K562 (cell line): ENCODE measurements around the gene CLEC10A. TPM values are rescaled to one million over a fixed set of nuclear protein-coding genes. Genes with fewer than 3 reads are reported as not detected.

Source experiments
- ATAC-seq: fragments of 200-7000 bp; cut with Tn5 transposase; 3 replicates; pipeline ENCODE4 v1.9.1; 2020; ENCODE audit warnings: moderate library complexity
- BruUV-seq: library from RNA; stranded (reverse); fragments of 400-500 nt; replicated peaks from 2 replicates; lab custom pipeline; 2021; lab: Mats Ljungman, UMichigan
- CTCF ChIA-PET: fragments of 300-600 bp; formaldehyde crosslinking; extraction: SDS; loops from one replicate; lab custom pipeline; 2021; ENCODE audit warnings: low intra/inter-chr PET ratio; lab: Yijun Ruan, JAX
- POLR2A ChIA-PET: fragments of 300-600, 350-650 bp; sonication (Branson Sonifier 250); formaldehyde crosslinking; extraction: SDS; loops from one replicate; lab custom pipeline; 2021; ENCODE audit warnings: antibody characterized with exemption, inconsistent platforms; lab: Yijun Ruan, JAX
- DNase-seq, 4 experiments: peaks; one replicate each; pipeline versions ENCODE4 v3.0.0 to v3.0.0-alpha.2; 2011 to 2018; ENCODE audit warnings: low spot score in 3 of 4, mixed read lengths in 3 of 4; ENCODE audit errors: extremely low read depth in 1 of 4
- FAIRE-seq: peaks from 2 replicates; lab custom pipeline; 2011; peaks lifted over from hg19 to GRCh38; lab: Jason Lieb, UNC
- H2AFZ ChIP-seq: 2 replicates; pipeline ENCODE4 v1.6.0; 2011; ENCODE audit warnings: low read depth, low read length, control low read depth, inconsistent platforms
- H3K27ac ChIP-seq: fragments of 200-600 bp; 3 replicates; pipeline ENCODE4 v1.8.0; 2011; ENCODE audit warnings: low read depth, mild to moderate bottlenecking, control low read depth, inconsistent platforms, low read length, moderate library complexity, mixed read lengths; ENCODE audit errors: extremely low read depth
- H3K27me3 ChIP-seq, 2 experiments: fragments of 300-600 bp in 1 of 2; 2 replicates in 1 of 2; 3 replicates in 1 of 2; pipeline versions ENCODE4 v1.6.0 to v1.8.0; 2011; ENCODE audit warnings: inconsistent platforms in 2 of 2, low read length in 2 of 2, mild to moderate bottlenecking in 1 of 2, mixed read lengths in 1 of 2, moderate library complexity in 1 of 2; ENCODE audit not compliant: control insufficient read depth in 2 of 2, insufficient read depth in 2 of 2
- H3K36me3 ChIP-seq: fragments of 300-600 bp; 3 replicates; pipeline ENCODE4 v1.8.0; 2011; ENCODE audit warnings: mild to moderate bottlenecking, low read length, inconsistent platforms; ENCODE audit not compliant: control insufficient read depth, insufficient read depth
- H3K4me1 ChIP-seq, 2 experiments: fragments of 200-600 bp in 1 of 2; replicated peaks in 1 of 2; 2 replicates in 1 of 2; 3 replicates in 1 of 2; pipeline versions ENCODE4 v1.5.1 to v1.8.0; 2011; ENCODE audit warnings: inconsistent platforms in 2 of 2, low read length in 2 of 2, mild to moderate bottlenecking in 1 of 2, mixed read lengths in 1 of 2, moderate library complexity in 1 of 2; ENCODE audit not compliant: control insufficient read depth in 2 of 2, insufficient read depth in 2 of 2
- H3K4me2 ChIP-seq: 2 replicates; pipeline ENCODE4 v1.6.1; 2011; ENCODE audit warnings: low read length, control low read depth, inconsistent platforms, mixed read lengths; ENCODE audit not compliant: insufficient read depth
- H3K4me3 ChIP-seq: fragments of 200-600 bp; sonication (generic), shearing (Covaris generic); 2 replicates; pipeline ENCODE4 v1.5.1; 2016; ENCODE audit warnings: control low read depth, inconsistent platforms
- H3K79me2 ChIP-seq: fragments of 200-600 bp; 3 replicates; pipeline ENCODE4 v1.8.0; 2011; ENCODE audit warnings: low read length, inconsistent platforms; ENCODE audit not compliant: control insufficient read depth, insufficient read depth
- H3K9ac ChIP-seq, 2 experiments: 2 replicates each; pipeline versions ENCODE4 v1.6.0 to v1.6.1; 2011; ENCODE audit warnings: low read depth in 2 of 2, low read length in 2 of 2, control low read depth in 1 of 2, inconsistent platforms in 1 of 2, mild to moderate bottlenecking in 1 of 2, mixed read lengths in 1 of 2; ENCODE audit not compliant: insufficient read depth in 1 of 2
- H3K9me1 ChIP-seq: one replicate; pipeline ENCODE4 v1.6.0; 2011; ENCODE audit warnings: inconsistent platforms, mild to moderate bottlenecking, low read length, moderate library complexity; ENCODE audit not compliant: control insufficient read depth, insufficient read depth
- H3K9me3 ChIP-seq: replicated peaks from 2 replicates; pipeline ENCODE4 v1.5.1; 2011; ENCODE audit warnings: low read depth, low read length, inconsistent platforms; ENCODE audit not compliant: control insufficient read depth, insufficient read depth
- H4K20me1 ChIP-seq: replicated peaks from 2 replicates; pipeline ENCODE4 v1.6.1; 2011; ENCODE audit warnings: low read length, inconsistent platforms, mixed read lengths; ENCODE audit not compliant: control insufficient read depth, insufficient read depth
- CTCF ChIP-seq, 3 experiments: IDR thresholded peaks in 2 of 3; conservative IDR thresholded peaks in 1 of 3; 2 replicates each; pipeline ENCODE4 v1.5.1; 2011 to 2012; ENCODE audit warnings: low read length in 3 of 3, mild to moderate bottlenecking in 3 of 3, control low read depth in 2 of 3, improper control_type of control experiment in 1 of 3, inconsistent platforms in 1 of 3, low read depth in 1 of 3, mixed read lengths in 1 of 3, moderate library complexity in 1 of 3; ENCODE audit not compliant: insufficient read depth in 2 of 3
- ZBTB7A ChIP-seq: IDR thresholded peaks from 2 replicates; pipeline ENCODE4 v1.6.1; 2011; ENCODE audit warnings: low read depth, mild to moderate bottlenecking, low read length, moderate library complexity, borderline replicate concordance; ENCODE audit not compliant: control insufficient read depth
- ZNF143 ChIP-seq: sonication (generic); formaldehyde crosslinking; IDR thresholded peaks from 2 replicates; pipeline ENCODE4 v1.9.0; 2022; ENCODE audit warnings: mild to moderate bottlenecking, missing genetic modification reagents
- WGBS: fragments of 100-300 bp; shearing (Covaris generic); methylation state at CpG from one replicate; pipeline ENCODE4 v1.1.6; 2016; ENCODE audit warnings: low coverage, mixed read lengths; ENCODE audit not compliant: insufficient coverage; ENCODE audit errors: missing lambda C conversion rate; 5-methylcytosine and 5-hydroxymethylcytosine counted together
- in situ Hi-C: fragments of 300-500 bp; cut with MboI; formaldehyde crosslinking; loops from 4 replicates; pipeline ENCODE4 v1.15.0; 2018; ENCODE audit warnings: inconsistent platforms, mixed read lengths
- intact Hi-C: fragments of 100-400 bp; cut with micrococcal nuclease; formaldehyde crosslinking; loops from 2 replicates; pipeline ENCODE4 v1.14.2; 2022
- polyA plus RNA-seq, 8 experiments: library from polyadenylated mRNA; depleted of rRNA in 4 of 8; stranded (reverse) in 5 of 8; unstranded in 3 of 8; fragments of >200 nt; fragmentation: Nextera tagmentation in 2 of 8; fragmentation: Illumina TruSeq in 1 of 8; extraction: Ambion mirVana in 2 of 8; extraction: Trizol in 1 of 8; gene quantifications; 2 replicates each; pipeline versions ENCODE4 v1.2.1 to v1.2.3, GENCODE V29; 2011 to 2014; ENCODE audit warnings: inconsistent platforms in 1 of 8, missing spikeins in 1 of 8
- total RNA-seq, 7 experiments: library from RNA; depleted of rRNA in 6 of 7; stranded (reverse); fragments of >200 nt in 6 of 7; fragmentation: Illumina TruSeq in 2 of 7; extraction: Trizol in 2 of 7; gene quantifications; 2 replicates each; pipeline versions ENCODE4 v1.2.1 to v1.2.3, GENCODE V29; 2011 to 2021; ENCODE audit warnings: low replicate concordance in 1 of 7

CLEC10A gene
- total and polyA plus RNA-seq, 9 of the 15 experiments (the other 6 are each of a cell fraction or from before 2014, with no cell fraction given), result 0.04 to 0.11 (median 0.05) TPM; not detected in 6

- ATAC-seq (no peak), DNase-seq (no peak), FAIRE-seq (no peak)
- H3K36me3 ChIP-seq, result no peaks in the 10 kb centered on the region
- no peak overlapping the region for H3K4me3 ChIP-seq
- no peak overlapping the region for H3K27ac ChIP-seq
- no peaks in the 10 kb centered on the region for H3K27me3 ChIP-seq
- H3K4me2 ChIP-seq, result peak overlapping the region; percentile 29; the same call in 1 of the 2 replicates
- ChIA-PET CTCF (no interaction called here), POLR2A (interaction anchor here (0.7 to 0.8 kb wide), 2 partner anchors 180 to 182 kb away, joined by 3 read pairs; partner anchors contain the start of genes ACADVL and DLG4)
- H3K9ac ChIP-seq, result peak overlapping the region in 1 of 2 experiments; percentile 50; a peak in 1 of 4 replicates
- no peaks in the 10 kb centered on the region for H3K9me3 ChIP-seq
- peaks cover 11 to 34% of the 10 kb centered on the region in 2 experiments; a peak in 4 of 5 replicates for H3K4me1 ChIP-seq
- peak; percentile 37; the same call in 1 of the 2 replicates for TF ChIP-seq ZBTB7A
- peak; percentile 14 to 21 (median 18); a peak in 1 of 6 replicates for TF ChIP-seq CTCF (IDR thresholded peaks at IDR 0.05 in 2 of 3, conservative IDR thresholded peaks at IDR 0.05 in 1 of 3; ENCODE audit: insufficient read depth in 2 of 3, low read depth in 1 of 3, low read length in 3 of 3)
- no peak for TF ChIP-seq ZNF143
- TF ChIP-seq, all 486 proteins: peak for 2
- WGBS, result 81% methylated on average over 13 of the region's 19 CpGs
- intact Hi-C loops, result no loop called here
- peaks cover 21% of the 10 kb centered on the region for H3K79me2 ChIP-seq
- H4K20me1 ChIP-seq, result no peaks in the 10 kb centered on the region
- H2AFZ ChIP-seq, result no peak overlapping the region
- in situ Hi-C loops, result loop anchor here (25.0 kb wide), 1 partner anchor 524 kb away; the partner anchor contains the start of genes SENP3 and TNFSF13
- no peaks in the 10 kb centered on the region for H3K9me1 ChIP-seq
- no TSS peak for BruUV-seq
Observed at GRCh38 chr17:7038025-7038862, 41.8 kb downstream of the CLEC10A start.
